Transverse colon (tissue), 4 donors: ENCODE results near the gene NEURL1.

Experiments
- CTCF ChIP-seq, 5 experiments: fragments of 200-600 bp in 3 of 5; fragments of 450-650 bp in 2 of 5; sonication (generic) in 3 of 5; IDR thresholded peaks; 1 replicate in 2 of 5; 2 replicates in 3 of 5; pipeline ENCODE4 v1.5.1; 2016 to 2017; ENCODE audit warnings: antibody characterized with exemption in 5 of 5, inconsistent platforms in 3 of 5, mild to moderate bottlenecking in 2 of 5, moderate library complexity in 1 of 5
- POLR2AphosphoS5 ChIP-seq, 3 donors: sonication (generic); formaldehyde crosslinking; IDR thresholded peaks; one replicate each; pipeline ENCODE4 v1.6.1; 2016; ENCODE audit warnings: antibody characterized with exemption in 3 of 3

- TF ChIP-seq POLR2AphosphoS5 (IDR thresholded peaks at IDR 0.05) (no peak), CTCF (IDR thresholded peaks at IDR 0.05) (no peak)
These were observed 143.5 kb downstream of the NEURL1 start for GRCh38 chr10:103637011-103637410.
